Pons (tissue), 1 donor: ENCODE measurements around the gene WDR70.
A peak's percentile ranks its signal among the peaks of the same experiment; 100 is the strongest.
"Not testable (repeated sequence)": the region's sequence is repeated elsewhere in the genome, so short reads cannot be mapped to it uniquely, and the experiment has no call there.

Experiments
- DNase-seq: peaks from one replicate; pipeline ENCODE4 v3.0.0-alpha.2; 2016; ENCODE audit warnings: low spot score

The WDR70 gene

DNA sequence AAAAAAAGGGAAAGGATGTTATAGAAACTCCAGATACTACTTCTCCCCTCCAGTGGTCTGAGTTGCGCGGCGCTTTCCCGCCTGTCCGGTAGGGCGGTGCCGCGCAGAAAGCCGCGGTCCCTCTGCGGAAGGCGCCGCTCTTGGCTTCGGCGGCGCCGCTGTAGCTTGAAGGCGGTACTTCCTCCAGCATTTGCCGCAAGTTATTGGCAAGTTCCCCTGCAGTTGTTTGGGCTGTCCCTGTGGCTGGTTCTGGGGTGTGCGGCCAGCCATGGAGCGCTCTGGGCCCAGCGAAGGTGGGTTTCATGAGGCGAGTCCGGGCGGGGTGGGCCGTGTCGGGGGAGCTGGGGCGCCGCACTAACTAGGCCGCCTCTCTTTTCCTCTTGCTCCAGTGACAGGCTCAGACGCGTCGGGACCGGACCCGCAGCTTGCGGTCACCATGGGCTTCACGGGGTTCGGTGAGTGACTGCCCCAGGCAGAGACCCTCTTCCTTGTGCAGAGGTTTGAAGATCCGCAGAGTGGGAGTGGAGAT lies at the start of gene WDR70:
Gene WDR70 (plus strand): TSS at position 219 of the 529 bp plus-strand sequence. CDS start 50 bp downstream, at position 269.
- peak; percentile 86 for DNase-seq

DNA sequence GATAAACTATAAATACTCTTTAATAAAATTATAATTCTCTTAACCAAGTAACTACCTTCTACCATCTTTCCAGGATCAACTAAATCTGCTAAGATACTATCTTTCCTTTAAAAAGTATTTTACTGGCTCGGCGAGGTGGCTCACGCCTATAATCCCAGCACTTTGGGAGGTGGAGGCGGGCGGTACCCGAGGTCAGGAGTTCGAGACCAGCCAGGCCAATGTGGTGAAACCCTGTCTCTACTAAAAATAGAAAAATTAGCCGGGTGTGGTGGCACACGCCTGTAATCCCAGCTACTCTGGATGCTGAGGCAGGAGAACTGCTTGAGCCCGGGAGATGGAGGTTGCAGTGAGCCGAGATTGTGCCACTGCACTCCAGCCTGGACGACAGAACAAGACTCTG lies 44.4 kb upstream of the WDR70 start:
- DNase-seq: not testable (repeated sequence)

DNA sequence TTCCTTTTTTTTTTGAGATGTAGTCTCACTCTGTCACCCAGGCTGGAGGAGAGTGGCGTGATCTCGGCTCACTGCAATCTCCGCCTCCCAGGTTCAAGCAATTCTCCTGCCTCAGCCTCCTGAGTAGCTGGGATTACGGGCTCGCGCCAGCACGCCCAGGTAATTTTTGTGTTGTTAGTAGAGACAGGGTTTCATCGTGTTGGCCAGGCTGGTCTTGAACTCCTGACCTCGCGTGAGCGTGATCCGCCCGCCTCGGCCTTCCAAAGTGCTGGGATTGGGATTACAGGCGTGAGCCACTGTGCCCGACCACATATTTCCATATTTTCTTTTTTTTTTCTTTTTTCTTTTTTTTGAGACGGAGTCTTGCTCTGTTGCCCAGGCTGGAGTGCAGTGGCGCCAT lies 36.4 kb upstream of the WDR70 start:
- DNase-seq: not testable (repeated sequence)

DNA sequence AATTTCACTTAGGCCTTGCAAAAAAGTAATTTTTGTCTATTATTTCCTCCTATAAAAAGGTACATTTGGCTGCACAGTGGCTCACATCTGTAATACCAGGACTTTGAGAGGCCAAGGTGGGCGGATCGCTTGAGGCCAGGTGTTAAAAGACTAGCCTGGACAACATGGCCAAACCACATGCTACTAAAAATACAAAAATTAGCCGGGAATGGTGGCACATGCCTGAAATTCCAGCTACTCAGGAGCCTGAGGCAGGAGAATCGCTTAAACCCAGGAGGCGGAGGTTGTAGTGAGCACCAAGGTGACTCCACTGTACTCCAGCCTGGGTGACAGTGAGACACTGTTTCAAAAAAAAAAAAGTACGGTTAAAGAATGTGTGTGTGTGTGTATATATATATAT lies 24.0 kb upstream of the WDR70 start:
- no peak for DNase-seq

DNA sequence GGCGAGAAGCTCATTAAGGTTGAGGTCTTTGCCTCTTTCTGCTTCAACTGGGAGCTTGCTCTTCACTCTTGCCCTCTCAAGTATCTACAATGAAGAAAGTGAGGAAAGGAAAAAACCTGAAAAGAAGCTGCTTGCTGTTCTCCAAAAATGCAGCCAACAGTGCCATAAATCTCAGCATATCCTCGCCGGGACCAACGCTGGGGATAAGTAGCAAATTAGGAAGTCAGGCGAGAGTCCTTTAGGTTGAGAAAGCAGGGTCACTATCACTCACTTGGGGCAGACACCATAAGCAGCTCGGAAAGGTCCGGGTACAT lies 8.6 kb upstream of the WDR70 start:
- DNase-seq: no peak

DNA sequence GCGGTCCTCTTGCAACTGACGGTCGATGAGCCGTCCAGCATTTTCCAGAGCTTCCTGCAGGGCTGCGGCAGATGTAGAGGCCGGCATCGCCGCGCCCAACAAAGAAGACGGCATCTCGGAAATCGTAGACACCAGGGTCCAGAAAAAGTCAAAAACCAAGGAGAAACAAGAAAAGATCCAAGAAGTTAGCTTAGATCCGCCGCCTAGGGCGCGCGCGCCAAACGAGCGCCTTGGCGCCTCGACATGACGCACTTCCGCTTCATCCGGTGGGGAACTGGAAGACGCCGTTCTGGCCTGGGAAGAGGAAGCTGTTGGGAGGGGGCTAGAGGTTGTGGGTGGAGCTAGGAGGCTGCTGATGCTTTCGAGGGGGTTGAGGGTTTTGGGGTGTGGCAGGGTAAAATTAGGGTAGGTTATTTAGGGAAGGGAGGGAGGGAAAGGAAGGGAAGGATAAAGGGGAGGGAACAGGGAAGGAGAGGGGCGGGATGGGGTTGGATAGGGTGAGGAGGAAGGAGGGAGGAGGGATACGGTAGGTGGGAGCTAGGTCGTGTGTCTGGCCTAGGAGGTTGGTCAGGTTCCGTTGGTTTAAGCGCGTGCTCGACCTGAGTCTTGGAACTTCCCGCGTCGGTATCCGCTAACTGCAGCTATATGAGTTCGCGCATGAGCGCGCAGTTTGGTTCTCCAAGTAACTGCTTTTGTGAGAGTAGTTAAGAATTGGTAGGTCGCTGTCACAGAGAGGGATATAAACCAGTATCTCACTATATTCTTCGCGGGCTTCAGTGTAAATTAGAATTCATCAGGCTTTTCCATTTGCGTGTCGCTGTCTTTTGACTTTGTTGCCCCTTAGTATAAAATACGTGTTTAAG lies 8.0 kb upstream of the WDR70 start, which contains the start of gene NUP155:
Gene NUP155 (minus strand): TSS at position 243 of the 863 bp plus-strand sequence. CDS start 129 bp downstream, at position 114.
- peak; percentile 97 for DNase-seq

DNA sequence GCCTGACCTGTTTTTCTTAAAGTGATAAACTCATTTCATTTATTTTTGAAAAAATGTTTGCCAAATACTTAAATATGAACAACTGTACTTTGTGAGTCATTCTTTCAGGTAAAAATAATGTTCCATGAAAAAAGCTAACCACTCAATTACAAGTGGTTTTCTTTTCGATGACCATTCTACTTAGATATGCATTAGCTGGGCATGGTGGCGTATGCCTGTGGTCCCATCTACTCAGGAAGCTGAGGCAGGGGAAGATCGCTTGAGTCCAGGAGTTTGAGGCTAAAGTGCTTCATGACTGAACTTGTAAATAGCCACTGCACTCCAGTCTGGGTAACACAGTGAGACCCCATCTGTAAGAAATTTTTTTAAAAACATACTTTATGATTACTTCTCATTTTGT lies 4.0 kb upstream of the WDR70 start:
- no peak for DNase-seq

DNA sequence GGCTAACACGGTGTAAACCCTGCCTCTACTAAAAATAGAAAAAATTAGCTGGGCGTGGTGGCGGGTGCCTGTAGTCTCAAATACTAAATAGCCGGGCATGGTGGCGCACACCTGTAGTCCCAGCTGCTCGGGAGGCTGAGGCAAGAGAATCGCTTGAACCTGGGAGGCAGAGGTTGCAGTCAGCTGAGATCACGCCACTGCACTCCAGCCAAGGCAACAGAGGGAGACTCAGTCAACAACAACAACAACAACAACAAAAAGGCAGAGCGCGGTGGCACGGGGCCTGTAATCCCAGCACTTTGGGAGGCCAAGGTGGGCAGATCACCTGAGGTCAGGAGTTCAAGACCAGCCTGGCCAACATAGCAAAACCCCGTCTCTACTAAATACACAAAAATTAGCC lies 1.1 kb upstream of the WDR70 start:
- DNase-seq: not testable (repeated sequence)

DNA sequence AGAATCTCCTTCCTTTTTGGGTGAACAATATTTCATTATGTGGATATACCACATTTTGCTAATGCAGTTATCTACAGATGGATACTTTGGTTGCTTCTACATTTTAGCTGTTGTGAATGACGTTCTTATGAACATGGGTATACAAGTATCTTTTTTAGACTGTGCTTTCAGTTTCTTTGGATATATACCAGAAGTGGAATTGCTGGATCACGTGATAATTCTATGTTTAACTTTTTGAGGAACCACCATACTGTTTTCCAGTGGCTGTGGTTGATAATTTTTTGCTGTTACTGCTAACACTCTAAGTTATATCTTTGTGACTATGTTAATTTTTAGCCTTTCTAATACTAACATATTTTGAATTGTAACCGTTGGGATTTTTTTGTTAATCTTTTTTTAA lies 12.5 kb downstream of the WDR70 start:
- DNase-seq: peak; percentile 54

DNA sequence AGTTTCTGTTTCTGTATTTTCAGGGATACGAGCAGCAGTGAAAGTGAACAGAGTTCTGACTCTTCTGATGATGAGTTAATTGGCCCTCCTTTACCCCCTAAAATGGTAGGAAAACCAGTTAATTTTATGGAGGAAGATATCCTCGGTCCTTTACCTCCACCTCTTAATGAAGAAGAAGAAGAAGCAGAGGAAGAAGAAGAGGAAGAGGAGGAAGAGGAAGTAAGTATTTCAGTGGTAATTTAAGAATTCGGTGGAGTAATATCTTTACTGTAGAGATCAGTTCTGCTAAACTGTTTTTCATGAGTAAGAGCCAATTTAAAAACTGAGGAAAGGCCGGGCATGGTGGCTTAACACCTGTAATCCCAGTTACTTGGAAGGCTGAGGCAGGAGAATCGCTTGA lies 17.2 kb downstream of the WDR70 start:
- DNase-seq: no peak

DNA sequence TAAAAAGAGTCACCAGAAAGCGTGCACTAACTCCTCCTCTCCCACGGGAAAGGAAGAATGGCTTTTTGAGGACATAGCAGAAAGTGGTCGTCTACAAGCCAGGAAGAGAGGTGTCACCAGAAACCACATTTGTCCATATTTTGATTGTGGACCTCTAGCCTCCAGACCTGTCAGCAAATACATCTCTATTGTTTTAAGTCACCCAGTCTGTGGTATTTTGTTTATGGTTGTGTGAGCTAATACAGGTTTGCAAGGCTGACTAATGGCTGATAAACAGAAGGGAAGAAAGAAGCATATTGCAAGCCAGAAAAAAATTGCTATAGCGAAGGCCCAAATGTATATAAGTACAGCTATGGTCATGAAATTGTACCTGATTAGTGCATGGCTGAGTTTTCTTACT lies 21.4 kb downstream of the WDR70 start:
- no peak for DNase-seq

DNA sequence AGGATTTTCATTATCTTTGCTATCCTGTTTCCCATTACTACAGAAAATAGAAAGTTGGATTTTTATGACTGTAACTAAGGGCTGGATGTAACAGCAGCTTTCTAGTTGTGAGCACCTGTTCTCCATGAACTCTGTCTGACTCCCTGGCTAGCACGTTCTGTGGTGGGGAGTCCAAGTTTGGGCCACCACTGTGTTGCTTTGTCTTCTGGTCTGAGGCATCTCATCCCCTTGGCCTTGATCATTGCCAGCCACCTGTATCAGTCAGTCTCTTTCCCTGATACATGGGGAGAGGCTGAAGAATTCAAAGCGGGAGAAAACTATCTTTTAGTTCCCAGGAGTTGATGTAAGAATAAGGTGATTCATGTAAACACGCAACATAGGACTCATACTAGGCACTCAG lies 33.4 kb downstream of the WDR70 start:
- no peak for DNase-seq

DNA sequence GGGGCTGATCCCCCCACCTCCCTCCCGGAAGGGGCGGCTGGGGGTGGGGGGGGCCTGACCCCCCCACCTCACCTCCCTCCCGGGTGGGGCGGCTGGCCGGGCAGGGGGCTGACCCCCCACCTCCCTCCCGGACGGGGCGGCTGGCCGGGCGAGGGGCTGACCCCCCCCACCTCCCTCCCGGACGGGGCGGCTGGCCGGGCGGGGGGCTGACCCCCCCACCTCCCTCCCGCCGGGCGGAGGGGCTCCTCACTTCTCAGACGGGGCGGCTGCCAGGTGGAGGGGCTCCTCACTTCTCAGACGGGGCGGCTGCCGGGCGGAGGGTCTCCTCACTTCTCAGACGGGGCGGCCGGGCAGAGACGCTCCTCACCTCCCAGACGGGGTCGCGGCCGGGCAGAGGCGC lies 36.3 kb downstream of the WDR70 start:
- not testable (repeated sequence) for DNase-seq

DNA sequence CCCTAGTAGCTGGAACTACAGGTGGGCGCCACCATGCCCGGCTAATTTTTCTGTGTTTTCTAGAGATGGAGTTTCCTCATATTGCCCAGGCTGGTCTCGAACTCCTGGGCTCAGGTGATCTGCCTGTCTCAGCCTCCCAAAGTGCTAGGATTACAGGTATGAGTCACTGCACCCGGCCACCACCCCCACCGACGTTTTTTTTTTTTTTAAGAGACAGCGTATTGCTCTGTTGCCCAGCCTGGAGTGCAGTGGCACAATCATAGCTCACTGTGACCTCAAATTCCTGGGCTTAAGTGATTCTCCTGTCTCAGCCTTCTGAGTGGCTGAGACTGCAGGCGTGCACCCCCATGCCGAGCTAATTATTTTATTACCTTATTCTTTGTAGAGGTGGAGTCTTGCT lies 38.2 kb downstream of the WDR70 start:
- no peak for DNase-seq

DNA sequence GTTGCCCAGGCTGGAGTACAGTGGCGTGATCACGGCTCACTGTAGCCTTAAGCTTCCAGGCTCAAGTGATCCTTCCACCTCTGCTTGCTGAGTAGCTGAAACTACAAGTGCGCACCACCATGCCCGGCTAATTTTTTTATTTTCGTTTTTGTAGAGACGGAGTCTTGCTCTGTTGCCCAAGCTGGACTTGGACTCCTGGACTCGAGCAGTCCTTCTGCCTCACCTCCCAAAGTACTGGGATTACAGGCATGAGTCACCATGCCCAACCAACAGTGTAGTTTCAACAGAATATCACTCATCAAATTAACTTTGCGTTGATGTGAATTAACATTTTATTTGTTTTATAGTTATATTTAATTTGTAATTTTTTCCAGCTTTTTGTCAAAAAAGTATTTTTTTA lies 45.3 kb downstream of the WDR70 start:
- DNase-seq: no peak

DNA sequence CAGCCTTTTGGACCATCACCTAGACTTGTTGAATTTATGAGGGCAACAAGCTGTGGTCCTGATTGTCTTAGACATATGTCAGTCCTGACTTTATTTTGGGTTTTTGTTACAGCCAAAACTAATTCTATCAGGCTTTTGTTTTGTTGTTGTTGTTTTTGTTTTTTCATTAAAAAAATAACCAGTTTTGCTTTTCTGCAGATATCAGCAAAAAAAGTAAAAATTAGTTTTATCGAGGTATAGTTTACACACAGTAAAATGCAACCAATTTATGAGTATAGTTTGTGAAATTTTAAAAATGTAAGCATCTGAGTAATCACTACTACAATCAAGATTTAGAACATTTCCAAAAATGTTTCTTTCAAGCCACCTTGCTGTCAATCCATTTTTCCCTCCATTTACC lies 48.9 kb downstream of the WDR70 start:
- no peak for DNase-seq

DNA sequence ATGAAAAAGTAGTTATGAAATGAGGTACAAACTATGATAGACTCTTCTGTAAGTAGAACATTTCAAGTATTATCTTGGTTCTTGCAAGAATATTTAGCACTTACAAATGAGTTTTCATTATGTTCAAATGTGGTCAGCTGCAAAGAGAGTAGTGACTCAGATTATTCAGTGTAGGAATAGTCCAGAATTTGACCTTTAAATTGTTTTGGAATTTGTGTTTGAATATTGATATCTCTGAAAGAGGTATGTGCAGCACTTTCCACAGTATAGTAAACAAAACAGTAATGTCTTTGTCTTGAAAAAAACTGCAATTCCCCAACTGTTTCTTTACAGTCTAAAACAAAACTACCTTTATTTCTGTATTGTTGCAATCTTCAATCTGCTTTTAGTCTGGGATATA lies 56.1 kb downstream of the WDR70 start:
- no peak for DNase-seq

DNA sequence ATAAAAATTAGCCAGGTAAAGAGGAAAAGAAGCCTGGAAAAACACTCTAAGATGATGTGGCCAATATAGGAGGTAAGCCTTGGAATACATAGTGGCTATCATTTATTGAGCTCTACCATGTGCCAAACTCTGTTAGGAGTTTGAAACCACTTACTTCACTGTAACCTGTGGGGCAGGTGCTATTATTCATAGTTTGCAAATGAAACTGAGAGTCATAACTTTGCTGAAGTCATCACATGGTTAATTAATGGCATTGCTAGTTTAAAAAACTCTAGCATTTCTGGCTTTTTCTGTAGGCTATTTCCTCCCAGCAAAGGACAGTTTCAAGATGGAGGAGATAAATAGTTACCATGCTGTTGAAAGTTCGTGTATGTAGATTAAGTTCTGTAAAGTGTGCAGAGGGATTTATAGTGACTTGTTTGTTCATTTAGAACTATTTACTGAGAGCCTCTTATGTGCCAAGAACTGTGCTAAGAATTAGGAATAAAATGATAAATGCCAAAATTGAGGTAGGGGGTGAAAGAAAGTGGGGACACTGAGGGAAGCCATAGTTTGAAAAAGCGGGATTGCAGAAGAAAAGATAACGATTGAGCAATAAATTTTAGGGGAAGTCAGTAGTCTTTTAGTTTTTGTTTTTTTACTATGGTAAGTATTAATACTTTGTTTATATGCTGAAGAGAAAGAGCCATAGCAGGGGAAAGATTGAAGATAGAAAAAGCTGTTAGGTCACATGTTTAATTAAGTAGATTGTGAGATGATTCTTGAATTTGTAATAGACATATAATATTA lies 57.2 kb downstream of the WDR70 start:
- DNase-seq: no peak

DNA sequence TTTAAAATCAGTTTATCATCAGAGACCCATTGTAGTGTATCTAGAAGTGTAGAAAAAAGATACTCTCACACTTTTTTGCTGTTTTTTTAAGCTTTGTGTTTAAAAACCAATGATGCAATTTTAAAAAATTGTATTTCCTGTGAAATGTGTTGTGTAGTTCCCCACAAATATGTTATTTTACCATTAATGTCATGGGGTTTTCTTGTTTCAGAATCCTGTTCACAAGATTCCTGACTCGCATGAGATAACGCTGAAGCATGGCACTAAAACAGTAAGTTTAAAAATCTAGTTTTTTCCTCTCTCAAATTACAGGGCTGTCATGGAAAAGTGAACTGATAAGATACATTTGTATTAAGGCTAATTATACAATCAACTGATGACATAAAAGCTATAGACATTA lies 58.6 kb downstream of the WDR70 start:
- DNase-seq: no peak

DNA sequence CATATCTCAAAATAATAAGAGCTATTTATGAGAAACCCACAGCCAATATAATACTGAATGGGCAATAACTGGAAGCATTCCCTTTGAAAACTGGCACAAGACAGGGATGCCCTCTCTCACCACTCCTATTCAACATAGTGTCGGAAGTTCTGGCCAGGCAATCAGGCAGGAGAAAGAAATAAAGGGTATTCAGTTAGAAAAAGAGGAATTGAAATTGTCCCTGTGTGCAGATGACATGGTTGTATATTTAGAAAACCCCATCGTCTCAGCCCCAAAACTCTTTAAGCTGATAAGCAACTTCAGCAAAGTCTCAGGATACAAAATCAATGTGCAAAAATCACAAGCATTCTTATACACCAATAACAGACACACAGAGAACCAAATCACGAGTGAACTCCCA lies 66.7 kb downstream of the WDR70 start:
- not testable (repeated sequence) for DNase-seq

DNA sequence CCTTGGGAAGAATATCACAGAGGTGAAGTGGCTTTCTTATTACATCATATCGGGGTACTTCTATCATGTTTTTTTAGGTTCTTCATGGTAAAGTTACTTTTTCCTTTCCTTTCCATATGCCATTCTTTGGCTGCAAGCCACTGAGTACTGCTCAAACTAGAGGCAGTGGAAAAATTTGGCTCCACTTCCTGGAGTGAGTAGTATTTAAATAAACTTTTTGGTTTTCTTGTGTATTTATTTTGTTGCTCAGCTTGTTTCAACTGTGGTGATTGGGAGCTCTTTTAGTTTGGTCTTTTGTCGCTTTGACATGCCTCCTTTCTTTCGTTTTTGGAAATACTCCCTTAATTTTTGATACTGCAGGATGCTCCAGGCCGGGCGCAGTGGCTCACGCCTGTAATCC lies 69.8 kb downstream of the WDR70 start:
- no peak for DNase-seq

DNA sequence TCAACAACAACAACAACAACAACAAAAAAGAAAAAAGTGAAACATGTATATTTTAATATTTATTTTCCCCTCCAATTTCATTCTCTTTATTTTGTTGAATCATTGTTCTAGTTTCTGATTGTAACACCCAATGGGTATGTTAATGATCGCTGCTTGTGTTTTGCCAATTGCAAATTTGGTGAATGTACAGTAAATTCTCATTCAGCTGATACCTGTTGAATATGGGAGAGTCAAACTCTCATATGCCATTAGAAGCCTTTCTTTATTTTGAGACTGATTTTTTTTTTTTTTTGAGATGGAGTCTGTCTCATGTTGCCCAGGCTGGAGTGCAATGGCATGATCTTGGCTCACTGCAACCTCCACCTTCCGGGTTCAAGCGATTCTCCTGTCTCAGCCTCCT lies 72.9 kb downstream of the WDR70 start:
- DNase-seq: not testable (repeated sequence)

DNA sequence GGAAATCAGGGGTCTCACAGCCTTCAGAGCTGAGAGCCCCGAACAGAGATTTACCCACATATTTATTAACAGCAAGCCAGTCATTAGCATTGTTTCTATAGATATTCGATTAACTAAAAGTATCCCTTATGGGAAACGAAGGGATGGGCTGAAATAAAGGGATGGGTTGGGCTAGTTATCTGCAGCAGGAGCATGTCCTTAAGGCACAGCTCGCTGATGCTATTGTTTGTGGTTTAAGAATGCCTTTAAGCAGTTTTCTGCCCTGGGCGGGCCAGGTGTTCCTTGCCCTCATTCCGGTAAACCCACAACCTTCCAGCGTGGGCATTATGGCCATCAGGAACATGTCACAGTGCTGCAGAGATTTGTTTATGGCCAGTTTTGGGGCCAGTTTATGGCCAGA lies 74.1 kb downstream of the WDR70 start:
- DNase-seq: not testable (repeated sequence)
